ENCODE measurements around the gene NPAS3. TPM values are rescaled to one million over a fixed set of nuclear protein-coding genes. Genes with fewer than 3 reads are reported as not detected.

Gene NPAS3
- total RNA-seq, 4 donors from 2014 or later, result 4.0 to 12.2 (median 5.6) TPM

GRCh38 chr14:33709711-33710110, 771.0 kb downstream of the NPAS3 start:
- H3K9me3 ChIP-seq, result no peaks in the 10 kb centered on the region
- H3K4me3 ChIP-seq (replicated peaks in 1 of 3), result no peak overlapping the region
- no peaks in the 10 kb centered on the region for H3K27me3 ChIP-seq
- no peak for TF ChIP-seq POLR2A (IDR thresholded peaks at IDR 0.05)
- no peak for TF ChIP-seq CTCF (IDR thresholded peaks at IDR 0.05)
- no peak overlapping the region for H3K27ac ChIP-seq
- H3K36me3 ChIP-seq, result no peaks in the 10 kb centered on the region
- intact Hi-C loops (cut with DNase I), result no loop called here
- no peaks in the 10 kb centered on the region for H3K4me1 ChIP-seq
- 89 to 92% methylated on average over 3 of the region's 3 CpGs for WGBS, 2 donors
- no peak for DNase-seq

- intact Hi-C loops (cut with DNase I), result no loop called here
- Histone ChIP-seq H3K4me1 (no peaks in the 10 kb centered on the region), H3K36me3 (no peaks in the 10 kb centered on the region), H3K9me3 (no peaks in the 10 kb centered on the region), H3K27ac (no peak overlapping the region), H3K4me3 (replicated peaks in 1 of 3) (no peak overlapping the region), H3K27me3 (no peaks in the 10 kb centered on the region)
- no peak for TF ChIP-seq POLR2A (IDR thresholded peaks at IDR 0.05)
- TF ChIP-seq CTCF (IDR thresholded peaks at IDR 0.05), result no peak
- DNase-seq, result no peak
- 74 to 87% methylated on average over 7 of the region's 7 CpGs for WGBS, 2 donors
Measured at GRCh38 chr14:33710273-33710672, 771.6 kb downstream of the NPAS3 start.

- Histone ChIP-seq H3K27ac (no peak overlapping the region), H3K27me3 (no peaks in the 10 kb centered on the region), H3K36me3 (no peaks in the 10 kb centered on the region), H3K4me1 (no peaks in the 10 kb centered on the region), H3K4me3 (replicated peaks in 1 of 3) (no peak overlapping the region), H3K9me3 (no peaks in the 10 kb centered on the region)
- TF ChIP-seq CTCF (IDR thresholded peaks at IDR 0.05), result no peak
- no peak for TF ChIP-seq POLR2A (IDR thresholded peaks at IDR 0.05)
- intact Hi-C loops (cut with DNase I), result no loop called here
- no peak for DNase-seq
- WGBS, 2 donors, result 84 to 93% methylated on average over 11 of the region's 11 CpGs
Measured at GRCh38 chr14:33711194-33711593, 772.5 kb downstream of the NPAS3 start.

GRCh38 chr14:33711811-33712216, 773.1 kb downstream of the NPAS3 start:
- DNase-seq, result no peak
- intact Hi-C loops (cut with DNase I), result no loop called here
- no peaks in the 10 kb centered on the region for H3K36me3 ChIP-seq
- no peaks in the 10 kb centered on the region for H3K4me1 ChIP-seq
- H3K27me3 ChIP-seq, result no peaks in the 10 kb centered on the region
- H3K27ac ChIP-seq, result no peak overlapping the region
- WGBS, 2 donors, result 62 to 68% methylated on average over 5 of the region's 5 CpGs
- TF ChIP-seq POLR2A (IDR thresholded peaks at IDR 0.05), result no peak
- TF ChIP-seq CTCF (IDR thresholded peaks at IDR 0.05), result no peak
- H3K9me3 ChIP-seq, result no peaks in the 10 kb centered on the region
- H3K4me3 ChIP-seq (replicated peaks in 1 of 3), result no peak overlapping the region

- 88 to 97% methylated on average over 1 of the region's 1 CpG for WGBS, 2 donors
Measured at GRCh38 chr14:33714527-33715226, 776.0 kb downstream of the NPAS3 start.

More at GRCh38 chr14:33714527-33715226, 776.0 kb downstream of the NPAS3 start:
- Histone ChIP-seq H3K4me1 (no peaks in the 10 kb centered on the region), H3K4me3 (replicated peaks in 1 of 3) (no peak overlapping the region), H3K36me3 (no peaks in the 10 kb centered on the region), H3K27ac (no peak overlapping the region), H3K27me3 (no peaks in the 10 kb centered on the region), H3K9me3 (no peaks in the 10 kb centered on the region)
- no peak for DNase-seq
- intact Hi-C loops (cut with DNase I), result no loop called here
- TF ChIP-seq POLR2A (IDR thresholded peaks at IDR 0.05) (no peak), CTCF (IDR thresholded peaks at IDR 0.05) (no peak)
